MM.1S (cell line): Measurements from ENCODE around the gene NMS.

Experiments used
- DNase-seq: peaks from one replicate; pipeline ENCODE4 v3.0.0-alpha.2; 2015
- H2AFZ ChIP-seq: fragments of 300-600 bp; sonication (generic); 2 replicates; pipeline ENCODE4 v1.6.0; 2016; ENCODE audit warnings: antibody characterized with exemption, low read length
- H3F3A ChIP-seq: fragments of 300-600 bp; sonication (generic); 2 replicates; pipeline ENCODE4 v1.6.1; 2016; ENCODE audit warnings: mild to moderate bottlenecking, antibody characterized with exemption, low read length, moderate library complexity, mixed read lengths; ENCODE audit not compliant: insufficient read depth
- H3K27ac ChIP-seq: fragments of 300-600 bp; sonication (generic); 2 replicates; pipeline ENCODE4 v1.5.1; 2016; ENCODE audit warnings: mild to moderate bottlenecking, low read length
- H3K27me3 ChIP-seq: fragments of 300-600 bp; sonication (generic); replicated peaks from 2 replicates; pipeline ENCODE4 v1.6.0; 2016; ENCODE audit warnings: low read length; ENCODE audit not compliant: insufficient read depth
- H3K36me3 ChIP-seq: fragments of 300-600 bp; sonication (generic); replicated peaks from 2 replicates; pipeline ENCODE4 v1.6.1; 2016; ENCODE audit warnings: mild to moderate bottlenecking, low read length, mixed read lengths; ENCODE audit not compliant: insufficient read depth
- H3K4me1 ChIP-seq: fragments of 300-600 bp; sonication (generic); 2 replicates; pipeline ENCODE4 v1.6.1; 2016; ENCODE audit warnings: low read length, mixed read lengths
- H3K4me2 ChIP-seq: fragments of 300-600 bp; sonication (generic); 2 replicates; pipeline ENCODE4 v1.6.0; 2016; ENCODE audit warnings: low read depth, low read length
- H3K4me3 ChIP-seq: fragments of 300-600 bp; sonication (generic); 2 replicates; pipeline ENCODE4 v1.5.1; 2016; ENCODE audit warnings: low read length, mixed read lengths
- H3K79me2 ChIP-seq: fragments of 300-600 bp; sonication (generic); 2 replicates; pipeline ENCODE4 v1.6.1; 2016; ENCODE audit warnings: mixed run types, low read length, mixed read lengths
- H3K9ac ChIP-seq: fragments of 300-600 bp; sonication (generic); 2 replicates; pipeline ENCODE4 v1.6.1; 2016; ENCODE audit warnings: low read length, mixed read lengths
- H3K9me2 ChIP-seq: fragments of 300-600 bp; sonication (generic); replicated peaks from 2 replicates; pipeline ENCODE4 v1.6.1; 2016; ENCODE audit warnings: mild to moderate bottlenecking, low read length, mixed read lengths; ENCODE audit not compliant: insufficient read depth
- H3K9me3 ChIP-seq: fragments of 300-600 bp; sonication (generic); replicated peaks from 2 replicates; pipeline ENCODE4 v1.6.1; 2016; ENCODE audit warnings: mild to moderate bottlenecking, low read length, mixed read lengths; ENCODE audit not compliant: insufficient read depth
- H4K20me1 ChIP-seq: fragments of 300-600 bp; sonication (generic); 2 replicates; pipeline ENCODE4 v1.6.1; 2016; ENCODE audit warnings: mild to moderate bottlenecking, low read length, moderate library complexity, mixed read lengths; ENCODE audit not compliant: insufficient read depth
- CTCF ChIP-seq: fragments of 300-600 bp; sonication (generic); IDR thresholded peaks from 2 replicates; pipeline ENCODE4 v1.5.1; 2016; ENCODE audit warnings: antibody characterized with exemption, low read length, mixed read lengths
- EZH2 ChIP-seq: fragments of 300-600 bp; sonication (generic); optimal IDR thresholded peaks from 2 replicates; pipeline ENCODE3; 2017; ENCODE audit warnings: low read depth, mild to moderate bottlenecking, antibody characterized with exemption, low read length, mixed read lengths
- EZH2phosphoT487 ChIP-seq: fragments of 300-600 bp; sonication (generic); IDR thresholded peaks from 2 replicates; pipeline ENCODE4 v1.6.1; 2018; ENCODE audit warnings: antibody characterized with exemption, low read length

NMS gene

GRCh38 chr2:100494712-100495111, 24.4 kb downstream of the NMS start:
- Histone ChIP-seq H3K36me3 (no peaks in the 10 kb centered on the region), H3K27me3 (no peaks in the 10 kb centered on the region), H3K9me3 (no peaks in the 10 kb centered on the region), H3K4me1 (no peaks in the 10 kb centered on the region), H3K27ac (no peak overlapping the region), H2AFZ (no peak overlapping the region), H3K79me2 (no peaks in the 10 kb centered on the region), H4K20me1 (no peaks in the 10 kb centered on the region), H3K9ac (no peak overlapping the region), H3K9me2 (no peaks in the 10 kb centered on the region), H3K4me3 (no peak overlapping the region), H3F3A (no peaks in the 10 kb centered on the region), H3K4me2 (no peak overlapping the region)
- DNase-seq, result no peak
- TF ChIP-seq CTCF (no peak), EZH2 (no peak)

- no peak overlapping the region for H3K27ac ChIP-seq
- no peaks in the 10 kb centered on the region for H3K36me3 ChIP-seq
- H3K27me3 ChIP-seq, result no peaks in the 10 kb centered on the region
- no peaks in the 10 kb centered on the region for H3K79me2 ChIP-seq
- no peaks in the 10 kb centered on the region for H3K9me2 ChIP-seq
- no peaks in the 10 kb centered on the region for H3K4me1 ChIP-seq
- H3K9me3 ChIP-seq, result no peaks in the 10 kb centered on the region
- no peak overlapping the region for H3K9ac ChIP-seq
- H3F3A ChIP-seq, result no peaks in the 10 kb centered on the region
- no peak overlapping the region for H2AFZ ChIP-seq
- TF ChIP-seq EZH2phosphoT487 (no peak), EZH2 (no peak), CTCF (no peak)
- H4K20me1 ChIP-seq, result no peaks in the 10 kb centered on the region
- DNase-seq, result no peak
- H3K4me3 ChIP-seq, result no peak overlapping the region
- H3K4me2 ChIP-seq, result no peak overlapping the region
Measured at GRCh38 chr2:100502782-100503181, 32.5 kb downstream of the NMS start.

- no peaks in the 10 kb centered on the region for H3K9me2 ChIP-seq
- no peaks in the 10 kb centered on the region for H3K9me3 ChIP-seq
- H3K27me3 ChIP-seq, result no peaks in the 10 kb centered on the region
- no peak overlapping the region for H3K9ac ChIP-seq
- no peaks in the 10 kb centered on the region for H3K4me1 ChIP-seq
- H3K4me2 ChIP-seq, result no peak overlapping the region
- H4K20me1 ChIP-seq, result no peaks in the 10 kb centered on the region
- no peak for DNase-seq
- no peak overlapping the region for H3K4me3 ChIP-seq
- no peaks in the 10 kb centered on the region for H3F3A ChIP-seq
- no peak overlapping the region for H2AFZ ChIP-seq
- TF ChIP-seq CTCF (no peak), EZH2phosphoT487 (no peak), EZH2 (no peak)
- H3K36me3 ChIP-seq, result no peaks in the 10 kb centered on the region
- no peaks in the 10 kb centered on the region for H3K79me2 ChIP-seq
- no peak overlapping the region for H3K27ac ChIP-seq
Measured at GRCh38 chr2:100504542-100504941, 34.3 kb downstream of the NMS start.

GRCh38 chr2:100509066-100509465, 38.8 kb downstream of the NMS start:
- H3K27ac ChIP-seq, result no peak overlapping the region
- no peak overlapping the region for H3K9ac ChIP-seq
- no peak overlapping the region for H3K4me3 ChIP-seq
- H3K9me3 ChIP-seq, result no peaks in the 10 kb centered on the region
- no peak for TF ChIP-seq EZH2
- TF ChIP-seq CTCF, result no peak
- TF ChIP-seq EZH2phosphoT487, result no peak
- no peaks in the 10 kb centered on the region for H3F3A ChIP-seq
- H3K9me2 ChIP-seq, result no peaks in the 10 kb centered on the region
- no peaks in the 10 kb centered on the region for H3K4me1 ChIP-seq
- no peak for DNase-seq
- H3K27me3 ChIP-seq, result no peaks in the 10 kb centered on the region
- H3K36me3 ChIP-seq, result no peaks in the 10 kb centered on the region
- H2AFZ ChIP-seq, result no peak overlapping the region
- H3K4me2 ChIP-seq, result no peak overlapping the region
- no peaks in the 10 kb centered on the region for H4K20me1 ChIP-seq
- no peaks in the 10 kb centered on the region for H3K79me2 ChIP-seq
